ENCODE data around the gene ASCC3.

ASCC3 gene

GRCh38 chr6:100613656-100614055 is 267.5 kb downstream of the ASCC3 start:
- Histone ChIP-seq H3K27me3 (ENCODE audit: insufficient read depth, low read length, poor library complexity) (no peaks in the 10 kb centered on the region), H3K9ac (ENCODE audit: low read depth, low read length) (no peak overlapping the region), H3K4me2 (ENCODE audit: insufficient read depth, low read length) (no peak overlapping the region), H4K20me1 (ENCODE audit: insufficient read depth, low read length) (no peaks in the 10 kb centered on the region), H3K9me3 (ENCODE audit: insufficient read depth, low read length, severe bottlenecking) (no peaks in the 10 kb centered on the region), H2AFZ (ENCODE audit: low read depth, low read length) (no peak overlapping the region), H3K4me1 (ENCODE audit: insufficient read depth, low read length) (no peaks in the 10 kb centered on the region), H3K79me2 (ENCODE audit: insufficient read depth, low read length) (no peaks in the 10 kb centered on the region), H3K27ac (ENCODE audit: low read length) (no peak overlapping the region), H3K36me3 (ENCODE audit: insufficient read depth, low read length) (peaks cover 7% of the 10 kb centered on the region; the same call in 1 of the 2 replicates), H3K4me3 (ENCODE audit: low read depth in 1 of 2, low read length in 2 of 2) (no peak overlapping the region)
- TF ChIP-seq EZH2 (IDR thresholded peaks at IDR 0.05; ENCODE audit: borderline replicate concordance, low read depth, low read length, severe bottlenecking) (no peak), CTCF (IDR thresholded peaks at IDR 0.05; ENCODE audit: borderline replicate concordance, extremely low read depth, low read length, poor library complexity, severe bottlenecking) (no peak)
- ATAC-seq (ENCODE audit: insufficient read depth, low read depth) (no peak), DNase-seq (no peak)

- Histone ChIP-seq H3K36me3 (ENCODE audit: insufficient read depth, low read length) (no peaks in the 10 kb centered on the region; the same call in 1 of the 2 replicates), H3K27ac (ENCODE audit: low read length) (no peak overlapping the region), H3K9me3 (ENCODE audit: insufficient read depth, low read length, severe bottlenecking) (no peaks in the 10 kb centered on the region), H3K79me2 (ENCODE audit: insufficient read depth, low read length) (no peaks in the 10 kb centered on the region), H2AFZ (ENCODE audit: low read depth, low read length) (no peak overlapping the region), H3K4me2 (ENCODE audit: insufficient read depth, low read length) (no peak overlapping the region), H3K27me3 (ENCODE audit: insufficient read depth, low read length, poor library complexity) (no peaks in the 10 kb centered on the region), H3K9ac (ENCODE audit: low read depth, low read length) (no peak overlapping the region), H3K4me1 (ENCODE audit: insufficient read depth, low read length) (no peaks in the 10 kb centered on the region), H4K20me1 (ENCODE audit: insufficient read depth, low read length) (no peaks in the 10 kb centered on the region), H3K4me3 (ENCODE audit: low read depth in 1 of 2, low read length in 2 of 2) (no peak overlapping the region)
- TF ChIP-seq EZH2 (IDR thresholded peaks at IDR 0.05; ENCODE audit: borderline replicate concordance, low read depth, low read length, severe bottlenecking) (no peak), CTCF (IDR thresholded peaks at IDR 0.05; ENCODE audit: borderline replicate concordance, extremely low read depth, low read length, poor library complexity, severe bottlenecking) (no peak)
- DNase-seq (no peak), ATAC-seq (ENCODE audit: insufficient read depth, low read depth) (no peak)
Observed at GRCh38 chr6:100612094-100612493, 269.0 kb downstream of the ASCC3 start.

GRCh38 chr6:100599088-100599770 is 281.9 kb downstream of the ASCC3 start:
- no peak for DNase-seq
- Histone ChIP-seq H3K4me2 (ENCODE audit: insufficient read depth, low read length) (no peak overlapping the region), H3K4me3 (ENCODE audit: low read depth in 1 of 2, low read length in 2 of 2) (no peak overlapping the region), H2AFZ (ENCODE audit: low read depth, low read length) (no peak overlapping the region), H3K27me3 (ENCODE audit: insufficient read depth, low read length, poor library complexity) (no peaks in the 10 kb centered on the region), H3K4me1 (ENCODE audit: insufficient read depth, low read length) (peaks cover 7% of the 10 kb centered on the region), H3K36me3 (ENCODE audit: insufficient read depth, low read length) (peaks cover 38% of the 10 kb centered on the region; the same call in 1 of the 2 replicates), H3K9ac (ENCODE audit: low read depth, low read length) (no peak overlapping the region), H3K79me2 (ENCODE audit: insufficient read depth, low read length) (no peaks in the 10 kb centered on the region), H3K27ac (ENCODE audit: low read length) (no peak overlapping the region), H4K20me1 (ENCODE audit: insufficient read depth, low read length) (no peaks in the 10 kb centered on the region), H3K9me3 (ENCODE audit: insufficient read depth, low read length, severe bottlenecking) (no peaks in the 10 kb centered on the region)
- no peak for ATAC-seq (ENCODE audit: insufficient read depth, low read depth)
- TF ChIP-seq CTCF (IDR thresholded peaks at IDR 0.05; ENCODE audit: borderline replicate concordance, extremely low read depth, low read length, poor library complexity, severe bottlenecking), result no peak
- TF ChIP-seq EZH2 (IDR thresholded peaks at IDR 0.05; ENCODE audit: borderline replicate concordance, low read depth, low read length, severe bottlenecking), result no peak
